Heart left ventricle (tissue), 13 donors: Measurements from ENCODE around the gene SSNA1.

Source experiments
- POLR2A ChIP-seq, 2 donors: fragments of 450-650 bp; IDR thresholded peaks; one replicate each; pipeline ENCODE4 v1.6.1; 2017; ENCODE audit warnings: antibody characterized with exemption in 2 of 2, mild to moderate bottlenecking in 2 of 2, moderate library complexity in 2 of 2
- TF ChIP-seq, protein P1 (sequence below), 12 donors: fragments of 200-600 bp; sonication (generic) in 4 of 12; IDR thresholded peaks; one replicate each; pipeline versions ENCODE4 v1.5.0 to v1.8.0; 2018 to 2022; ENCODE audit warnings: antibody characterized with exemption in 12 of 12, mild to moderate bottlenecking in 5 of 12
- donor health status: ischemic (EF 13 %, LVEDD 7.1; RV severe dilation, severe dysfunction).
- donor health status: DM: no; HTN: yes; CAD: no.
- donor health status: DM: no; HTN: no; CAD: no.
- donor health status: ischemic (EF 25% LVEDD 6.9; RV normal size, moderate dysfunction).
- donor health status: ischemic (EF 25% LVEDD 5.7; RV mildly dilated, moderate dysfunction).
- donor health status: ischemic (EF 35%, LVEDD 5.7; RV mildly dilated, moderate dysfunction).
- donor health status: nonischemic (EF 11% LVEDD 7.7; RV severe dilation, severe dysfunction).
- donor health status: DM: yes; HTN: yes; CAD: no.
- donor health status: PGD.
- donor health status: ischemic (EF 29% LVEDD 5.4; RV normal size, mild dysfunction).
- donor health status: nonischemic (EF 23%, LVEDD 6.1; RV moderate dilation, normal function).

DNA sequence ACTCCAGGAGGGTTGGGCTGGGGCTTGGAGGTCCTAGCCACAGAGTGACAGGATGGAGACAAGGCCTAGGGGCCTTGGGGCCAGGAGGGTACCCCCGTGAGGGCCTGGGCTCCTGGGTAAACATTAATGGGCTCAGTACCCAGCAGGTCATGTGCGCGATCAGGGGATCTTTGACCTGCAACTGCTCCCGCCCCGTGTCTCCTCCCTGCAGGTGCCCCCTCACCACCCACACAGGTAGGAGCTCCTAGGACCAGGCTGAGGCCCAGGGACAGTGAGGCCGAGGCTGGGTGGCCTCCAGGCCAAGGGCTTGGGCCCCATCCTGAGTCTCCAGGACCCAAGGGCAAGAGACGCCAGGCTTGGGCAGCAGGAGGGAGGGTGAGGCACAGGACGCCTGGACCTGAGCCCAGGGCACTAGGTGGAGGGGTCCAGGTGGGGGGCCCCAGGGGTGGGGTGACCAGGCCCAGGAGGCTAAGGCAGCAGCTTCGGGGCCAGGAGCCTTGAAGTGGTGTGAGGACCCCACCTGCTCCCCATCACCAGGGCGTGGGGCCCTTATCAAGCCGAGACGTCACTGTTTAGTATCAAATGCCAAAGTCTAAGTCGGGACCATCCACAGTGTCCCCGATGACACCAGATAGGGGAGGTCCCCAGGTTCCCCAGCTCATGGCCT, 42.4 kb downstream of the SSNA1 start, which contains the start of gene SLC34A3:
- TF ChIP-seq POLR2A (IDR thresholded peaks at IDR 0.05), result no peak
- TF ChIP-seq, protein P1, sequence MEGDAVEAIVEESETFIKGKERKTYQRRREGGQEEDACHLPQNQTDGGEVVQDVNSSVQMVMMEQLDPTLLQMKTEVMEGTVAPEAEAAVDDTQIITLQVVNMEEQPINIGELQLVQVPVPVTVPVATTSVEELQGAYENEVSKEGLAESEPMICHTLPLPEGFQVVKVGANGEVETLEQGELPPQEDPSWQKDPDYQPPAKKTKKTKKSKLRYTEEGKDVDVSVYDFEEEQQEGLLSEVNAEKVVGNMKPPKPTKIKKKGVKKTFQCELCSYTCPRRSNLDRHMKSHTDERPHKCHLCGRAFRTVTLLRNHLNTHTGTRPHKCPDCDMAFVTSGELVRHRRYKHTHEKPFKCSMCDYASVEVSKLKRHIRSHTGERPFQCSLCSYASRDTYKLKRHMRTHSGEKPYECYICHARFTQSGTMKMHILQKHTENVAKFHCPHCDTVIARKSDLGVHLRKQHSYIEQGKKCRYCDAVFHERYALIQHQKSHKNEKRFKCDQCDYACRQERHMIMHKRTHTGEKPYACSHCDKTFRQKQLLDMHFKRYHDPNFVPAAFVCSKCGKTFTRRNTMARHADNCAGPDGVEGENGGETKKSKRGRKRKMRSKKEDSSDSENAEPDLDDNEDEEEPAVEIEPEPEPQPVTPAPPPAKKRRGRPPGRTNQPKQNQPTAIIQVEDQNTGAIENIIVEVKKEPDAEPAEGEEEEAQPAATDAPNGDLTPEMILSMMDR (IDR thresholded peaks at IDR 0.05), result no peak
